ENCODE results near the gene GEMIN7. TPM values are rescaled to one million over a fixed set of nuclear protein-coding genes. Genes with fewer than 3 reads are reported as not detected.

The GEMIN7 gene
- total RNA-seq, 1 donor from 2014 or later, result 46.0 TPM

DNA sequence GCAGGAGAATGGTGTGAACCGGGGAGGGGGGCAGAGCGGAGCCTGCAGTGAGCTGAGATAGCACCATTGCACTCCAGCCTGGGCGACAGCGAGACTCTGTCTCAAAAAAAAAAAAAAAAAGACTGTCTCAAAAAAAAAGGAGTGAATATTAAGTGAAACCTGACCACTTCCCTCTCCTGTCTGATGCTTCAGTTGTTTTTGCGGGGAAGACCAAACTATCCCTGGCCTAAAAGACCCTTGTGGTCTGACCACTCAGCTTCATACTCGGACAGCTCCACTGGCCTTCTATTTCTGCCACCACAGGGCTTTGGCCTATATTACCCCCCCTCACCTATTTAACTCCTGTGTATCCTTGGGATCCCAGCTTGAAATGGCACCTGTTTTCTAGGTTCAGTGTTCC, 37.9 kb upstream of the GEMIN7 start:
- H3K4me2 ChIP-seq (ENCODE audit: low read length), result no peak overlapping the region
- no peak for TF ChIP-seq EZH2 (IDR thresholded peaks at IDR 0.05; ENCODE audit: insufficient read depth, low read length)
- TF ChIP-seq, protein P1, sequence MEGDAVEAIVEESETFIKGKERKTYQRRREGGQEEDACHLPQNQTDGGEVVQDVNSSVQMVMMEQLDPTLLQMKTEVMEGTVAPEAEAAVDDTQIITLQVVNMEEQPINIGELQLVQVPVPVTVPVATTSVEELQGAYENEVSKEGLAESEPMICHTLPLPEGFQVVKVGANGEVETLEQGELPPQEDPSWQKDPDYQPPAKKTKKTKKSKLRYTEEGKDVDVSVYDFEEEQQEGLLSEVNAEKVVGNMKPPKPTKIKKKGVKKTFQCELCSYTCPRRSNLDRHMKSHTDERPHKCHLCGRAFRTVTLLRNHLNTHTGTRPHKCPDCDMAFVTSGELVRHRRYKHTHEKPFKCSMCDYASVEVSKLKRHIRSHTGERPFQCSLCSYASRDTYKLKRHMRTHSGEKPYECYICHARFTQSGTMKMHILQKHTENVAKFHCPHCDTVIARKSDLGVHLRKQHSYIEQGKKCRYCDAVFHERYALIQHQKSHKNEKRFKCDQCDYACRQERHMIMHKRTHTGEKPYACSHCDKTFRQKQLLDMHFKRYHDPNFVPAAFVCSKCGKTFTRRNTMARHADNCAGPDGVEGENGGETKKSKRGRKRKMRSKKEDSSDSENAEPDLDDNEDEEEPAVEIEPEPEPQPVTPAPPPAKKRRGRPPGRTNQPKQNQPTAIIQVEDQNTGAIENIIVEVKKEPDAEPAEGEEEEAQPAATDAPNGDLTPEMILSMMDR (IDR thresholded peaks at IDR 0.05; ENCODE audit: insufficient read depth, low read depth, low read length), result no peak
- no peak for FAIRE-seq
- Mint-ChIP-seq H3K27ac (ENCODE audit: unreplicated experiment) (no peak overlapping the region), H3K27me3 (ENCODE audit: low read depth, unreplicated experiment) (no peaks in the 10 kb centered on the region), H3K4me1 (ENCODE audit: low read depth, unreplicated experiment) (peaks cover 17% of the 10 kb centered on the region), H3K9me3 (ENCODE audit: unreplicated experiment) (no peaks in the 10 kb centered on the region), H3K4me3 (ENCODE audit: unreplicated experiment) (no peak overlapping the region), H3K36me3 (ENCODE audit: low read depth, unreplicated experiment) (peaks cover 18% of the 10 kb centered on the region)
- peaks cover 29% of the 10 kb centered on the region for H3K36me3 ChIP-seq (ENCODE audit: insufficient read depth, low read length)
- peak overlapping the region; percentile 2 for H3K9ac ChIP-seq (ENCODE audit: low read length)
- H2AFZ ChIP-seq (ENCODE audit: low read depth, low read length), result no peak overlapping the region
- H3K9me3 ChIP-seq (ENCODE audit: insufficient read depth, low read depth, low read length), result no peaks in the 10 kb centered on the region
- no peak for DNase-seq (ENCODE audit: low read depth)
- H3K27me3 ChIP-seq (ENCODE audit: insufficient read depth, low read length), result no peaks in the 10 kb centered on the region
- H3K27ac ChIP-seq (ENCODE audit: low read depth, low read length), result no peak overlapping the region
- peaks cover 60% of the 10 kb centered on the region for H4K20me1 ChIP-seq (ENCODE audit: insufficient read depth, low read length)
- no peak overlapping the region for H3K4me3 ChIP-seq (ENCODE audit: insufficient read depth, low read depth, low read length)
- H3K4me1 ChIP-seq (ENCODE audit: insufficient read depth, low read length), result peaks cover 11% of the 10 kb centered on the region
- H3K79me2 ChIP-seq (ENCODE audit: insufficient read depth, low read length), result peaks cover 69% of the 10 kb centered on the region

GRCh38 chr19:45045671-45046353, 33.2 kb upstream of the GEMIN7 start:
- peaks cover 85% of the 10 kb centered on the region for H4K20me1 ChIP-seq (ENCODE audit: insufficient read depth, low read length)
- no peaks in the 10 kb centered on the region for H3K9me3 ChIP-seq (ENCODE audit: insufficient read depth, low read depth, low read length)
- H3K79me2 ChIP-seq (ENCODE audit: insufficient read depth, low read length), result peaks cover 94% of the 10 kb centered on the region
- H3K36me3 ChIP-seq (ENCODE audit: insufficient read depth, low read length), result peaks cover 24% of the 10 kb centered on the region
- H3K27ac ChIP-seq (ENCODE audit: low read depth, low read length), result no peak overlapping the region
- H3K4me3 ChIP-seq (ENCODE audit: insufficient read depth, low read depth, low read length), result no peak overlapping the region
- FAIRE-seq (no peak), DNase-seq (ENCODE audit: low read depth) (no peak)
- no peak overlapping the region for H3K4me2 ChIP-seq (ENCODE audit: low read length)
- TF ChIP-seq EZH2 (IDR thresholded peaks at IDR 0.05; ENCODE audit: insufficient read depth, low read length), result no peak
- TF ChIP-seq, protein P1 (IDR thresholded peaks at IDR 0.05; ENCODE audit: insufficient read depth, low read depth, low read length), result no peak
- peaks cover 20% of the 10 kb centered on the region for H3K36me3 Mint-ChIP-seq (ENCODE audit: low read depth, unreplicated experiment)
- no peak overlapping the region for H3K27ac Mint-ChIP-seq (ENCODE audit: unreplicated experiment)
- H2AFZ ChIP-seq (ENCODE audit: low read depth, low read length), result no peak overlapping the region
- H3K4me1 Mint-ChIP-seq (ENCODE audit: low read depth, unreplicated experiment), result peaks cover 24% of the 10 kb centered on the region
- no peak overlapping the region for H3K4me3 Mint-ChIP-seq (ENCODE audit: unreplicated experiment)
- H3K27me3 Mint-ChIP-seq (ENCODE audit: low read depth, unreplicated experiment), result no peaks in the 10 kb centered on the region
- no peak overlapping the region for H3K9ac ChIP-seq (ENCODE audit: low read length)
- no peaks in the 10 kb centered on the region for H3K9me3 Mint-ChIP-seq (ENCODE audit: unreplicated experiment)
- no peaks in the 10 kb centered on the region for H3K4me1 ChIP-seq (ENCODE audit: insufficient read depth, low read length)
- H3K27me3 ChIP-seq (ENCODE audit: insufficient read depth, low read length), result no peaks in the 10 kb centered on the region

- DNase-seq (ENCODE audit: low read depth) (no peak), FAIRE-seq (no peak)
- Histone ChIP-seq H3K27ac (ENCODE audit: low read depth, low read length) (no peak overlapping the region), H3K4me3 (ENCODE audit: insufficient read depth, low read depth, low read length) (no peak overlapping the region), H4K20me1 (ENCODE audit: insufficient read depth, low read length) (peaks cover 87% of the 10 kb centered on the region), H3K9ac (ENCODE audit: low read length) (no peak overlapping the region), H3K36me3 (ENCODE audit: insufficient read depth, low read length) (peaks cover 21% of the 10 kb centered on the region), H3K4me2 (ENCODE audit: low read length) (no peak overlapping the region), H3K4me1 (ENCODE audit: insufficient read depth, low read length) (no peaks in the 10 kb centered on the region), H3K79me2 (ENCODE audit: insufficient read depth, low read length) (peaks cover 94% of the 10 kb centered on the region), H3K9me3 (ENCODE audit: insufficient read depth, low read depth, low read length) (no peaks in the 10 kb centered on the region), H3K27me3 (ENCODE audit: insufficient read depth, low read length) (no peaks in the 10 kb centered on the region), H2AFZ (ENCODE audit: low read depth, low read length) (no peak overlapping the region)
- TF ChIP-seq, protein P1 (IDR thresholded peaks at IDR 0.05; ENCODE audit: insufficient read depth, low read depth, low read length), result no peak
- TF ChIP-seq EZH2 (IDR thresholded peaks at IDR 0.05; ENCODE audit: insufficient read depth, low read length), result no peak
- Mint-ChIP-seq H3K4me3 (ENCODE audit: unreplicated experiment) (no peak overlapping the region), H3K27ac (ENCODE audit: unreplicated experiment) (no peak overlapping the region), H3K9me3 (ENCODE audit: unreplicated experiment) (no peaks in the 10 kb centered on the region), H3K4me1 (ENCODE audit: low read depth, unreplicated experiment) (peaks cover 21% of the 10 kb centered on the region), H3K36me3 (ENCODE audit: low read depth, unreplicated experiment) (peaks cover 20% of the 10 kb centered on the region), H3K27me3 (ENCODE audit: low read depth, unreplicated experiment) (no peaks in the 10 kb centered on the region)
Observed at GRCh38 chr19:45046355-45046754, 32.7 kb upstream of the GEMIN7 start.

All from astrocyte (in vitro differentiated cells and primary cell).